Measurements from ENCODE around the gene GAR1. TPM values are rescaled to one million over a fixed set of nuclear protein-coding genes. Genes with fewer than 3 reads are reported as not detected.
"Not testable (repeated sequence)": the region's sequence is repeated elsewhere in the genome, so short reads cannot be mapped to it uniquely, and the experiment has no call there.

GAR1 gene
- 10 to 100 TPM; 10.3 to 15.9 (median 11.5) TPM for total RNA-seq
- long read RNA-seq, donor 1, transcript GAR1-201 (7 exons, 1,224 nt), result major isoform, 5 of 9 reads
- long read RNA-seq, donor 1, partial matches to known transcripts, result 1 of 9 reads
- long read RNA-seq, donor 1, other reads (novel, unspliced or antisense), result 3 of 9 reads
- long read RNA-seq, donor 2, transcript GAR1-201 (7 exons, 1,224 nt), result major isoform, 5 of 14 reads
- long read RNA-seq, donor 2, partial matches to known transcripts, result 3 of 14 reads
- long read RNA-seq, donor 2, other reads (novel, unspliced or antisense), result 5 of 14 reads

DNA sequence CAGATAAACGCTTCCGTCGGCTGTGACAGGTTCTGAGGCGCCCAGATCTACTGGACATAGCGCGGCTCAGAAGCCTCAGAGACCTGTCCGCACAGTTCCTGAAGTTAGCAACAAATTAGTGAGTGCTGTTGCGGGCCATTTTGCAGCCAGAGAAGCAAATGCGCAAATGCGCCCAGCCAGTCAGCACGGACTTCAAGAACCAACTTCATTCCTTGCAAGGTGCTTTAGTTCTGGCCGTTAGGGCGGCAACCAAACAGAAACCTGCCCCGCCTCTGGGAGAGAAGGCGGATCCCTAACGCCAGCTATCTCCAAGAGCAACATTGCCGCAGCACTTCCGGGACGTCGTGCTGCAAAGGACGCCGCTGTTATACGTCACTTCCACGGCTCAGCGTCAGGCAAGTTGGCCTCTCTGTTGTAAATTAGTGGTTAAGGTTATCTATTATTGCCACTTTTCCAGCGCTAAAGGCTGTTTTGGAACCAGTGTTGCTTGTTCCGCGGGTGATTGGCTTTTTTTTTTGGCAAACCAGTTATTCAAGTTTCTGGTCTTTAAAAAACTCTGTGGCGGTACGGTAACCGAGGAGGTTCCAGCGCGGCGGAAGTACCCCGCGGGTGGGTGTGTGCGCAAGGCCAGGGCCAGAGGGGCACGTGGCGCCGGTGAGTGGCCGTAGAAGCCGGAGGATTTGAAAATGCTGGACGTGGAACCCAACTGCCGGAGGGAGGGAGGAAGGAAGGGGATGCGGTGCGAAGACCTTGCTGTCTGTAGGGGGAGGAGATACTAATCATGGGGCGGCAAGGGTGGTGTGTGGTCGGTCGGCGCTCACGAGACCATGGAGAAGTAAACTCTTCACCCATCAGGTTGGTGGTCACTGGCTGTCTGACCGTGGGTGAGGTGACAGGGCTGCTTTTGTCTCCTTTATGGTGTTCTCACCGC lies at the start of gene GAR1:
TSS of gene GAR1 (plus strand) at position 612 of the 931 bp plus-strand sequence. CDS start 403 bp downstream, outside the sequence.
- intact Hi-C loops (cut with DNase I, micrococcal nuclease), result loop anchor here in 1 of 2 donors (10.0 kb wide), 1 partner anchor 391 kb away; no protein-coding TSS in a partner anchor
- Histone ChIP-seq H3K36me3 (ENCODE audit: low read depth) (no peaks in the 10 kb centered on the region), H3K4me1 (ENCODE audit: low read depth) (peaks cover 7% of the 10 kb centered on the region), H3K4me3 (peak within 1 kb of the TSS; percentile 46), H3K9me3 (no peaks in the 10 kb centered on the region)
- DNase-seq (peak; percentile 92 to 97 (median 95)), ATAC-seq (peak; percentile 99)
- TF ChIP-seq, protein P1, sequence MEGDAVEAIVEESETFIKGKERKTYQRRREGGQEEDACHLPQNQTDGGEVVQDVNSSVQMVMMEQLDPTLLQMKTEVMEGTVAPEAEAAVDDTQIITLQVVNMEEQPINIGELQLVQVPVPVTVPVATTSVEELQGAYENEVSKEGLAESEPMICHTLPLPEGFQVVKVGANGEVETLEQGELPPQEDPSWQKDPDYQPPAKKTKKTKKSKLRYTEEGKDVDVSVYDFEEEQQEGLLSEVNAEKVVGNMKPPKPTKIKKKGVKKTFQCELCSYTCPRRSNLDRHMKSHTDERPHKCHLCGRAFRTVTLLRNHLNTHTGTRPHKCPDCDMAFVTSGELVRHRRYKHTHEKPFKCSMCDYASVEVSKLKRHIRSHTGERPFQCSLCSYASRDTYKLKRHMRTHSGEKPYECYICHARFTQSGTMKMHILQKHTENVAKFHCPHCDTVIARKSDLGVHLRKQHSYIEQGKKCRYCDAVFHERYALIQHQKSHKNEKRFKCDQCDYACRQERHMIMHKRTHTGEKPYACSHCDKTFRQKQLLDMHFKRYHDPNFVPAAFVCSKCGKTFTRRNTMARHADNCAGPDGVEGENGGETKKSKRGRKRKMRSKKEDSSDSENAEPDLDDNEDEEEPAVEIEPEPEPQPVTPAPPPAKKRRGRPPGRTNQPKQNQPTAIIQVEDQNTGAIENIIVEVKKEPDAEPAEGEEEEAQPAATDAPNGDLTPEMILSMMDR (IDR thresholded peaks at IDR 0.05), result no peak

DNA sequence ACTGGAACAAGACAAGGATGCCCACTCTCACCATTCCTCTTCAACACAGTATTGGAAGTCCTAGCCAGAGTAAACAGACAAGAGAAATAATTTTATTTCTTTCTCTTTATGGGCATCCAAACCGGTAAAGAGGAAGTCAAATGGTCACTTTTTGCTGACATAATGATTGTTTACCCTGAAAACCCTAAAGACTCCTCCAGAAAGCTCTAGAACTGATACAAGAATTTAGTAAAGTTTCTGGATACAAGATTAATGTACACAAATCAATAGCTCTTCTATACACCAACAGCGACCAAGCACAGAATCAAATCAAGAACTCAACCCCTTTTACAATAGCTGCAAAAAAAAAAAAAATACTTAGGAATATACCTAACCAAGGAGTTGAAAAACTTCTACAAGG lies 33.5 kb upstream of the GAR1 start:
- DNase-seq; H3K4me1 ChIP-seq (ENCODE audit: low read depth); ATAC-seq; H3K36me3 ChIP-seq (ENCODE audit: low read depth); H3K4me3 ChIP-seq; intact Hi-C loops (cut with DNase I, micrococcal nuclease); H3K9me3 ChIP-seq: not testable (repeated sequence)

DNA sequence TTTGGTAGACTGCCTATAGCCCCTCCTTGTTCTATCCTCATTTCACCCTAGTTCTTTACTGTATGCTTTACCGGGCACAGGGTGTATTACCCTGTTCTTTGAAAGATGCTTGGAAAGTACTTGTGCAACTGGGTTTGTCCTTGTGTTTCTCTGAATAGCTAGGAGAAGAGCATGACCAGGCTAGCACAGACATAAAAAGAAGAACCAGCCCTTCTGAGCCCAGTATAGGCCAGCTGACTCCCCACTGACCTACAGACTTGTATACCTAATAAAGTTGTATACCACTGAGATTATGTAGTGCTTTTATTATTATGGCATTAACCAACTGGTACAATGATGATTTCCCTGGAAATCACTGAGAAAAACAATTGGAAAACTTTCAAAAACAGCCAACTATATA lies 28.7 kb upstream of the GAR1 start:
- ATAC-seq (no peak), DNase-seq (no peak)
- no peaks in the 10 kb centered on the region for H3K4me1 ChIP-seq (ENCODE audit: low read depth)
- H3K36me3 ChIP-seq (ENCODE audit: low read depth), result no peaks in the 10 kb centered on the region
- TF ChIP-seq, protein P1 (IDR thresholded peaks at IDR 0.05), result no peak
- intact Hi-C loops (cut with DNase I, micrococcal nuclease), result no loop called here
- H3K9me3 ChIP-seq, result no peaks in the 10 kb centered on the region
- H3K4me3 ChIP-seq, result no peak overlapping the region

DNA sequence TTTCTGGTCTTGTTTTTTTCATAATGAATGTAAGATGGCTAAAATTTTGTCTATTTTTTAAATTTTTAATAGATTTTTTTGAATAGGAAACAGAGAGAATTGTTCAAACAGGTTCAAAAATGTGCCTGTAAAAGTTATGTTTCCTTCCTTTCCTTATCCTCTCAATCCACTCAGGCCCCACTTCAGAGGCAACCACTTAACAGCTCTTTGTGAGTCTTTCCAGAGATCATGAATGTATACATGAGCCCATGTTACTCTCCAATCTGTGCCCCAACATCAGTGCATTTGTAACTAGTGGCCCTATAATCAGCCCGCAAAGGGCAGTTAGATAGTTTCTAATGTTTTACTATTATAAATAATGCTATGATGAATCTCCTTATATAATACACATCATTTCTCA lies 27.8 kb upstream of the GAR1 start:
- H3K4me3 ChIP-seq, result no peak overlapping the region
- intact Hi-C loops (cut with DNase I, micrococcal nuclease), result no loop called here
- H3K9me3 ChIP-seq, result no peaks in the 10 kb centered on the region
- TF ChIP-seq, protein P1 (IDR thresholded peaks at IDR 0.05), result no peak
- no peaks in the 10 kb centered on the region for H3K4me1 ChIP-seq (ENCODE audit: low read depth)
- ATAC-seq (no peak), DNase-seq (no peak)
- no peaks in the 10 kb centered on the region for H3K36me3 ChIP-seq (ENCODE audit: low read depth)

DNA sequence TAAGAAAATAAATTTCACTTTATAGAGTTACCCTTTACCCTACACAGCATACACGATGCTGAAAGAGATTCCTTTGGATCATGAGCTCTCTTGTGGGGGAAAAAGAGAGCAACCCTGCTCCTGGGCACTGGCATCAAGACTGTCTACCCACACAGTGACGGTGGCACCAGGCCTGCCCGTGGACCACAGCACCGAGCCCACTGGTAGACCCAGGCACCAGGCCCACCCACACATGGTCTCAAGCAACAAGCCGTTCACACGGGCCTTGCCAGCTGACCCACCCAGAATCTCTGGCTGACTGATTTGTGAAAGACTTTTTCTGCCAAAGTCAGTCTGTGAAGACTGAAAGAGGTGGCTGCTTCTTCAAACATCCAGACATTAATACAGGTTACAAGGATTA lies 20.5 kb upstream of the GAR1 start:
- TF ChIP-seq, protein P1 (IDR thresholded peaks at IDR 0.05), result no peak
- no peaks in the 10 kb centered on the region for H3K4me1 ChIP-seq (ENCODE audit: low read depth)
- intact Hi-C loops (cut with DNase I, micrococcal nuclease), result no loop called here
- DNase-seq (no peak), ATAC-seq (no peak)
- H3K36me3 ChIP-seq (ENCODE audit: low read depth), result no peaks in the 10 kb centered on the region
- no peak overlapping the region for H3K4me3 ChIP-seq
- peaks cover 12% of the 10 kb centered on the region for H3K9me3 ChIP-seq

DNA sequence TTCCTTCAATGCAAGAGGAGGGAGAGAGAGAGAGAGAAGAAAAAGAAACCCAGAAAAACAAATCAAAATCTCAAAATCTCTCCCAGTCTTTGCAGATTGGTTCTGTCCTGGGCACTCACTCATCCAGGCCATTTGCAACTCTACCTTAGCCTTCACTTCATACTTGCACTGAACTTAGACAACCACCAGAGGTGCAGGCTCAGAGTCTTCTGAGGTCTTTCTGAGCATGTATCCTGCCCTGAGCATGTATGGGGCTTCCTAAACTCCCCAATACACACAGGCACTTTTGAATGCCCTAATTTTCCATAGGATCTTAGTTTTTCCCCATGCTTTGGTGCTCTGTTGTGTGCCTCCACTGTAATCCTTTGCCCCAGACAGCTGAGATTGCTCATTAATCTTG lies 16.7 kb upstream of the GAR1 start:
- intact Hi-C loops (cut with DNase I, micrococcal nuclease), result no loop called here
- Histone ChIP-seq H3K4me1 (ENCODE audit: low read depth) (no peaks in the 10 kb centered on the region), H3K36me3 (ENCODE audit: low read depth) (no peaks in the 10 kb centered on the region), H3K4me3 (no peak overlapping the region), H3K9me3 (peaks cover 9% of the 10 kb centered on the region)
- no peak for ATAC-seq
- no peak for DNase-seq
- TF ChIP-seq, protein P1 (IDR thresholded peaks at IDR 0.05), result no peak

Data from mucosa of descending colon (tissue), 3 donors.